WERI-Rb-1 (cell line): ENCODE measurements around the gene RACGAP1.

Source experiments
- DNase-seq: peaks from one replicate; pipeline ENCODE4 v3.0.0-alpha.2; 2020
- H3K27ac ChIP-seq: fragments of 250-450 bp; sonication (Bioruptor Pico); 2 replicates; pipeline ENCODE4 v1.5.1; 2020; ENCODE audit warnings: mild to moderate bottlenecking, moderate library complexity
- H3K27me3 ChIP-seq: fragments of 250-450 bp; sonication (Bioruptor Pico); 2 replicates; pipeline ENCODE4 v1.5.1; 2021; ENCODE audit warnings: mild to moderate bottlenecking, low read depth, moderate library complexity; ENCODE audit not compliant: insufficient read depth, severe bottlenecking
- H3K36me3 ChIP-seq: fragments of 250-450 bp; sonication (Bioruptor Pico); 2 replicates; pipeline ENCODE4 v1.5.1; 2020; ENCODE audit warnings: mild to moderate bottlenecking, moderate library complexity
- H3K4me3 ChIP-seq: 2 replicates; pipeline ENCODE4 v1.5.1; 2011; ENCODE audit warnings: low read depth, mild to moderate bottlenecking, control low read depth, low read length
- H3K9me3 ChIP-seq: fragments of 250-450 bp; sonication (Bioruptor Pico); 2 replicates; pipeline ENCODE4 v1.5.1; 2021; ENCODE audit warnings: mild to moderate bottlenecking, moderate library complexity; ENCODE audit not compliant: severe bottlenecking
- TF ChIP-seq, protein P1 (sequence below): IDR thresholded peaks from 2 replicates; pipeline ENCODE4 v1.5.1; 2011; ENCODE audit warnings: low read depth, mild to moderate bottlenecking, control low read depth, inconsistent platforms, low read length

Gene RACGAP1

DNA sequence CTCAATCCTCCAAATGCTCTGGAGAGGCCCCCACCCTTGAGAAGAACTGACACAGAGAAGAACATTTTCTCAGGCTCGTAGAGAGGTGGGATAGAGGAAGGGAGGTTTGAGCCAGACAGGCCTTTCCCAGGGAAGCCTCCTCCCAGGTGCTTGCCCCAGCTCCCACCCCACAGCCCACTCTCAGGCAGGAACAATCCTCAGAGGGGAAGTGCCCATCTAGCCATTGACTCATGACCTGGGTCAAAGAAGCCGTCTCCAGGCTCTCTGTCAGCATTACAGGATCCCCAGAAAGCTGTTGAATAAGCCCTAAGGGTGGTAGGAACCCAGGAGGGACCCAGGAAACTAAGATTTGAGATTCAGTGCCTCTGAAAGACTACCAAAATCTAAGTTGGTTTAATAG is 48.7 kb downstream of the RACGAP1 start:
- Histone ChIP-seq H3K36me3 (no peaks in the 10 kb centered on the region), H3K9me3 (no peaks in the 10 kb centered on the region), H3K4me3 (no peak overlapping the region), H3K27ac (no peak overlapping the region), H3K27me3 (no peaks in the 10 kb centered on the region)
- DNase-seq: no peak
- TF ChIP-seq, protein P1, sequence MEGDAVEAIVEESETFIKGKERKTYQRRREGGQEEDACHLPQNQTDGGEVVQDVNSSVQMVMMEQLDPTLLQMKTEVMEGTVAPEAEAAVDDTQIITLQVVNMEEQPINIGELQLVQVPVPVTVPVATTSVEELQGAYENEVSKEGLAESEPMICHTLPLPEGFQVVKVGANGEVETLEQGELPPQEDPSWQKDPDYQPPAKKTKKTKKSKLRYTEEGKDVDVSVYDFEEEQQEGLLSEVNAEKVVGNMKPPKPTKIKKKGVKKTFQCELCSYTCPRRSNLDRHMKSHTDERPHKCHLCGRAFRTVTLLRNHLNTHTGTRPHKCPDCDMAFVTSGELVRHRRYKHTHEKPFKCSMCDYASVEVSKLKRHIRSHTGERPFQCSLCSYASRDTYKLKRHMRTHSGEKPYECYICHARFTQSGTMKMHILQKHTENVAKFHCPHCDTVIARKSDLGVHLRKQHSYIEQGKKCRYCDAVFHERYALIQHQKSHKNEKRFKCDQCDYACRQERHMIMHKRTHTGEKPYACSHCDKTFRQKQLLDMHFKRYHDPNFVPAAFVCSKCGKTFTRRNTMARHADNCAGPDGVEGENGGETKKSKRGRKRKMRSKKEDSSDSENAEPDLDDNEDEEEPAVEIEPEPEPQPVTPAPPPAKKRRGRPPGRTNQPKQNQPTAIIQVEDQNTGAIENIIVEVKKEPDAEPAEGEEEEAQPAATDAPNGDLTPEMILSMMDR: no peak

DNA sequence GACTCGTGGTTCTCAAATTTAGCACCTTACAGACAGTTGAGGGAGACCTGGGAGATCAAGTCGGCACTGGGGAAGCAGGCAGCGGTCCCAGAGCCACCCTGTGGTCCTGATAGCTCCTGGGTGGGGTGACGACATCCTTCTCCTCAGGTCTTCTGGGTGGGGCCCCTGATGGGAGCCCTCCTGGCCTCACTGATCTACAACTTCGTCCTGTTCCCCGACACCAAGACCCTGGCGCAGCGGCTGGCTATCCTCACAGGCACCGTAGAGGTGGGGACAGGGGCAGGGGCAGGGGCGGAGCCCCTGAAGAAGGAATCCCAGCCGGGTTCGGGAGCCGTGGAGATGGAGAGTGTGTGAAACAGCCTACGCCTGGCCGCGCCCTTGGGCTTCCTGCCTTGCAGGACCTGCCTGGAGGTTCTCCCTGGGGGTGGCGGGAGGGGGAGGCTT is 50.0 kb downstream of the RACGAP1 start:
- TF ChIP-seq, protein P1: no peak
- Histone ChIP-seq H3K4me3 (no peak overlapping the region), H3K27ac (no peak overlapping the region), H3K27me3 (no peaks in the 10 kb centered on the region), H3K9me3 (no peaks in the 10 kb centered on the region), H3K36me3 (no peaks in the 10 kb centered on the region)
- DNase-seq: no peak

DNA sequence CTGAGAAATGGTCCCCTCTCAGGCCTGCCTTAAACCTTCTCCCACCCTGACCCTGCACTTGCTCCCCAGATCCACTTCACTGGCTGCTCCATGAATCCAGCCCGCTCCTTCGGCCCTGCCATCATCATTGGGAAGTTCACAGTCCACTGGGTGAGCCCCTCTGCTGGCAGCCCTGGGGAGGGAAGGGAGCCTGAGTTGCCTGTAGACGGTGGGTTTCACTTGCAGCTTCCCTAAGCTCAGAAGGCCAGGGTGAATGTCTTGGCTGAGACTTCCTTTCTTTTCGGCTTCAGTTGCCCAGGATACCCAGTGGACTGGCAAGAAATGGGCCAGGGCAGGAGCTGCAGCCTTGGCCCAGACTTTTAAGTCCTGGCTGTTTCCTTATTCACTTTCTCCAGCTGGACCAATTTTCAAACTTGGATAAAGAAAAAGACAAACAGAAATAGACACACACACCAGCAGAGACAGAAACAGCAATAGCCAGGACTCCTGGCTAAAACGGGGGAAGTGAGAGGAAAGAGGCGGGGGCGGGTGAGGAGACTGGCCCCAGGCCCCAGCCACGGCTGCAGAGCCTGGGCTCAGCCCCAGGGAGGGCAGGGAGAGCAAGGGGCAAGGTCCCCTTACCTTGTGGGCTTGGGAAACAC is 50.5 kb downstream of the RACGAP1 start:
- Histone ChIP-seq H3K27me3 (no peaks in the 10 kb centered on the region), H3K27ac (no peak overlapping the region), H3K4me3 (no peak overlapping the region), H3K36me3 (no peaks in the 10 kb centered on the region), H3K9me3 (no peaks in the 10 kb centered on the region)
- TF ChIP-seq, protein P1: no peak
- DNase-seq: no peak

DNA sequence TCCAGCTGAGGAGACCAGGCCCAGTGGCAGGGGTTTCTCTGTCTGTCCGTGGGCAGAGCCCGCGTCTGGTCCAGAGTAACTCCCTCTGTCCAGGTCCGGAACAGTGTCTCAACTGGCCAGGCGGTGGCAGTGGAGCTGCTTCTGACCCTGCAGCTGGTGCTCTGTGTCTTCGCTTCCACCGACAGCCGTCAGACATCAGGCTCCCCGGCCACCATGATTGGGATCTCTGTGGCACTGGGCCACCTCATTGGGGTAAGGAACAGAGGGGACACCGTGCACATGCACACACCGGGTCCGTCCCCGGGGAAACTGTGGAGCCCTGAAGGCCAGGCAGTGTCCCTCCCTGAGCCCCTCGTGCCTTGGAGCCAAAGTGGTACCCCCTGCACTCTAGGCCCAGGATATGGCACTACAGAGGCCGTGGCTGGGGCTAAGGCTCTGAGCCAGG is 51.0 kb downstream of the RACGAP1 start:
- H3K36me3 ChIP-seq: no peaks in the 10 kb centered on the region
- no peaks in the 10 kb centered on the region for H3K27me3 ChIP-seq
- H3K27ac ChIP-seq: no peak overlapping the region
- TF ChIP-seq, protein P1: peak; percentile 92
- no peak overlapping the region for H3K4me3 ChIP-seq
- peak; percentile 89 for DNase-seq
- H3K9me3 ChIP-seq: no peaks in the 10 kb centered on the region

DNA sequence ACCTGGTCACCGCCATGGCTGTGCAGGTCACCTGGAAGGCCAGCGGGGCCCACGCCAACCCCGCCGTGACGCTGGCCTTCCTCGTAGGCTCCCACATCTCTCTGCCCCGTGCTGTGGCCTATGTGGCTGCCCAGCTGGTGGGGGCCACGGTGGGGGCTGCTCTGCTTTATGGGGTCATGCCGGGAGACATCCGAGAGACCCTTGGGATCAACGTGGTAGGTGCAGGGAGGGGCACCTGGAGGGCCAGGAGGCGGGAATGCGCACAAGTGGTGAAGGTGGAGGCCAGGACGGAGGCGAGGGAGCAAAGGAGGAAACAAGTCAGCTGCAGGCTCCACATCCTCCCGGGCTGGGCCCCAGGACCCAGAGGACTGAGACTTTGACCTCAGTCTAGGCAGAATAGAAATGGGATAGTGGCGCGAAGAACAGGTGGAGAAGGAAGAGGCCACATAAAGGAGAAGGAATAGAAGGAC is 51.9 kb downstream of the RACGAP1 start:
- TF ChIP-seq, protein P1: no peak
- H3K27ac ChIP-seq: no peak overlapping the region
- no peak overlapping the region for H3K4me3 ChIP-seq
- no peaks in the 10 kb centered on the region for H3K36me3 ChIP-seq
- H3K27me3 ChIP-seq: no peaks in the 10 kb centered on the region
- H3K9me3 ChIP-seq: no peaks in the 10 kb centered on the region
- no peak for DNase-seq
